Liver (tissue), 9 donors: ENCODE measurements around the gene ADGRL2. TPM values are rescaled to one million over a fixed set of nuclear protein-coding genes. Genes with fewer than 3 reads are reported as not detected.

Source experiments
- DNase-seq: peaks from one replicate; pipeline ENCODE4 v3.0.0-alpha.2; 2017; ENCODE audit warnings: low spot score
- H3K27ac ChIP-seq, 2 donors: one replicate each; pipeline ENCODE4 v1.7.0; 2013; ENCODE audit warnings: inconsistent platforms in 2 of 2, low read length in 2 of 2, control low read depth in 1 of 2, low read depth in 1 of 2, mild to moderate bottlenecking in 1 of 2
- H3K27me3 ChIP-seq, 4 donors: one replicate each; pipeline versions ENCODE4 v1.6.1 to v1.7.0; 2013; ENCODE audit warnings: low read length in 3 of 4, inconsistent platforms in 1 of 4, mild to moderate bottlenecking in 1 of 4, moderate library complexity in 1 of 4; ENCODE audit not compliant: control insufficient read depth in 4 of 4, insufficient read depth in 4 of 4
- H3K36me3 ChIP-seq, 4 donors: one replicate each; pipeline versions ENCODE4 v1.6.1 to v1.7.0; 2013; ENCODE audit warnings: low read length in 3 of 4, mild to moderate bottlenecking in 3 of 4, low read depth in 1 of 4, moderate library complexity in 1 of 4; ENCODE audit not compliant: control insufficient read depth in 4 of 4, insufficient read depth in 3 of 4
- H3K4me1 ChIP-seq, 4 donors: one replicate each; pipeline versions ENCODE4 v1.6.1 to v1.7.0; 2013; ENCODE audit warnings: low read length in 3 of 4, mild to moderate bottlenecking in 3 of 4, moderate library complexity in 1 of 4; ENCODE audit not compliant: control insufficient read depth in 4 of 4, insufficient read depth in 4 of 4
- H3K4me3 ChIP-seq, 3 donors: one replicate each; pipeline versions ENCODE4 v1.6.1 to v1.7.0; 2013; ENCODE audit warnings: low read length in 3 of 3, control low read depth in 1 of 3, low read depth in 1 of 3, mild to moderate bottlenecking in 1 of 3
- H3K9ac ChIP-seq, 2 donors: one replicate each; pipeline ENCODE4 v1.7.0; 2013; ENCODE audit warnings: low read length in 2 of 2, mild to moderate bottlenecking in 2 of 2, moderate library complexity in 2 of 2, control low read depth in 1 of 2, low read depth in 1 of 2
- H3K9me3 ChIP-seq, 4 donors: one replicate each; pipeline versions ENCODE4 v1.6.1 to v1.7.0; 2013; ENCODE audit warnings: low read length in 3 of 4; ENCODE audit not compliant: control insufficient read depth in 4 of 4
- ATF3 ChIP-seq: IDR thresholded peaks from 2 replicates; pipeline ENCODE4 v1.6.1; 2016; ENCODE audit warnings: antibody characterized with exemption
- CTCF ChIP-seq: fragments of 150-350 bp; IDR thresholded peaks from 2 replicates; pipeline ENCODE4 v1.5.1; 2017; ENCODE audit warnings: improper control_type of control experiment, low read depth, low read length; ENCODE audit not compliant: missing input control
- EGR1 ChIP-seq, 2 donors: IDR thresholded peaks; 2 replicates each; pipeline ENCODE4 v1.6.1; 2016 to 2018; ENCODE audit warnings: antibody characterized with exemption in 2 of 2, low read depth in 2 of 2
- FOXA1 ChIP-seq: IDR thresholded peaks from 2 replicates; pipeline ENCODE4 v1.6.1; 2016; ENCODE audit warnings: antibody characterized with exemption
- FOXA2 ChIP-seq: IDR thresholded peaks from 2 replicates; pipeline ENCODE4 v1.6.1; 2016; ENCODE audit warnings: antibody characterized with exemption
- GABPA ChIP-seq, 2 donors: IDR thresholded peaks in 1 of 2; conservative IDR thresholded peaks in 1 of 2; 2 replicates each; pipeline ENCODE4 v1.6.1; 2016; ENCODE audit warnings: antibody characterized with exemption in 2 of 2, mild to moderate bottlenecking in 1 of 2, moderate library complexity in 1 of 2
- HNF4A ChIP-seq, 2 donors: conservative IDR thresholded peaks; 2 replicates each; pipeline ENCODE4 v1.6.1; 2016; ENCODE audit warnings: antibody characterized with exemption in 2 of 2, mild to moderate bottlenecking in 2 of 2
- HNF4G ChIP-seq: IDR thresholded peaks from 2 replicates; pipeline ENCODE4 v1.6.1; 2016; ENCODE audit warnings: antibody characterized with exemption
- JUND ChIP-seq, 2 donors: IDR thresholded peaks; 2 replicates each; pipeline ENCODE4 v1.6.1; 2016; ENCODE audit warnings: antibody characterized with exemption in 2 of 2
- MAX ChIP-seq: IDR thresholded peaks from 2 replicates; pipeline ENCODE4 v1.6.1; 2016; ENCODE audit warnings: antibody characterized with exemption
- NR2F2 ChIP-seq: IDR thresholded peaks from 2 replicates; pipeline ENCODE4 v1.6.1; 2016; ENCODE audit warnings: antibody characterized with exemption
- RAD21 ChIP-seq, 2 donors: IDR thresholded peaks; 2 replicates each; pipeline ENCODE4 v1.6.1; 2016; ENCODE audit warnings: antibody characterized with exemption in 2 of 2, mild to moderate bottlenecking in 2 of 2
- REST ChIP-seq: IDR thresholded peaks from 2 replicates; pipeline ENCODE4 v1.6.1; 2016; ENCODE audit warnings: antibody characterized with exemption, mild to moderate bottlenecking
- RXRA ChIP-seq, 2 donors: IDR thresholded peaks; 2 replicates each; pipeline ENCODE4 v1.6.1; 2017 to 2018; ENCODE audit warnings: antibody characterized with exemption in 2 of 2, mild to moderate bottlenecking in 1 of 2
- SP1 ChIP-seq: IDR thresholded peaks from 2 replicates; pipeline ENCODE4 v1.6.1; 2018; ENCODE audit warnings: antibody characterized with exemption, mild to moderate bottlenecking
- TAF1 ChIP-seq: conservative IDR thresholded peaks from 2 replicates; pipeline ENCODE4 v1.6.1; 2016; ENCODE audit warnings: antibody characterized with exemption, mild to moderate bottlenecking
- YY1 ChIP-seq: IDR thresholded peaks from 2 replicates; pipeline ENCODE4 v1.6.1; 2016; ENCODE audit warnings: antibody characterized with exemption, mild to moderate bottlenecking
- ZBTB33 ChIP-seq: IDR thresholded peaks from 2 replicates; pipeline ENCODE4 v1.6.1; 2016; ENCODE audit warnings: antibody characterized with exemption
- WGBS: extraction: QIAGEN DNeasy Blood & Tissue Kit; methylation state at CpG from one replicate; pipeline ENCODE4 v1.1.7; 2013; 5-methylcytosine and 5-hydroxymethylcytosine counted together
- polyA plus RNA-seq, 2 donors: library from polyadenylated mRNA; stranded (reverse) in 1 of 2; unstranded in 1 of 2; fragments of 200-250 nt in 1 of 2; fragments of >200 nt in 1 of 2; fragmentation: Nextera tagmentation in 1 of 2; extraction: Ambion mirVana in 1 of 2; gene quantifications; one replicate each; pipeline versions ENCODE4 v1.2.1 to v1.2.3, GENCODE V29; 2013 to 2015
- total RNA-seq, 2 donors: library from RNA; depleted of rRNA; stranded (reverse); fragments of >200 nt; gene quantifications; one replicate each; pipeline ENCODE4 v1.2.3, GENCODE V29; 2014
- donor health status: healthy.
- donor health status: healthy.
- donor health status: healthy.
- donor health status: healthy.
- donor health status: healthy.

Gene ADGRL2
- total and polyA plus RNA-seq, 4 donors, result 21.1 to 82.0 (median 31.7) TPM

GRCh38 chr1:82032068-82032467 lies 231.3 kb downstream of the ADGRL2 start:
- no peak for DNase-seq
- no peak overlapping the region for H3K4me3 ChIP-seq
- 93% methylated on average over 2 of the region's 2 CpGs for WGBS

GRCh38 chr1:82034812-82035211 lies 234.1 kb downstream of the ADGRL2 start:
- Histone ChIP-seq H3K27me3 (peaks cover 0 to 3% (median 0%) of the 10 kb centered on the region in 4 donors), H3K4me3 (no peak overlapping the region), H3K9ac (no peak overlapping the region), H3K36me3 (no peaks in the 10 kb centered on the region), H3K27ac (no peak overlapping the region), H3K4me1 (no peaks in the 10 kb centered on the region), H3K9me3 (no peaks in the 10 kb centered on the region)
- no peak for DNase-seq
- TF ChIP-seq FOXA2, result no peak
- no peak for TF ChIP-seq JUND (IDR thresholded peaks at IDR 0.05)
- TF ChIP-seq HNF4A (conservative IDR thresholded peaks at IDR 0.05), result no peak
- no peak for TF ChIP-seq ZBTB33
- no peak for TF ChIP-seq TAF1
- TF ChIP-seq CTCF, result no peak
- no peak for TF ChIP-seq YY1
- TF ChIP-seq RXRA (IDR thresholded peaks at IDR 0.05), result no peak
- TF ChIP-seq SP1, result no peak
- no peak for TF ChIP-seq REST
- no peak for TF ChIP-seq MAX
- TF ChIP-seq EGR1 (IDR thresholded peaks at IDR 0.05; ENCODE audit: low read depth in 2 of 2), result no peak
- no peak for TF ChIP-seq NR2F2
- TF ChIP-seq RAD21 (IDR thresholded peaks at IDR 0.05), result no peak
- TF ChIP-seq GABPA (IDR thresholded peaks at IDR 0.05 in 1 of 2, conservative IDR thresholded peaks at IDR 0.05 in 1 of 2), result no peak
- no peak for TF ChIP-seq HNF4G
- TF ChIP-seq FOXA1, result no peak
- TF ChIP-seq ATF3, result no peak
- WGBS, result 81% methylated on average over 3 of the region's 3 CpGs

More at GRCh38 chr1:82032068-82032467, 231.3 kb downstream of the ADGRL2 start:
- Histone ChIP-seq H3K4me1 (no peaks in the 10 kb centered on the region), H3K36me3 (no peaks in the 10 kb centered on the region), H3K9me3 (no peaks in the 10 kb centered on the region), H3K9ac (no peak overlapping the region), H3K27ac (no peak overlapping the region), H3K27me3 (no peaks in the 10 kb centered on the region)
- TF ChIP-seq HNF4G, result no peak
